C4-2B (cell line): Measurements from ENCODE around the gene RNF13.

ENCODE experiments used
- H3K27ac ChIP-seq: fragments of 450-650 bp; 2 replicates; pipeline ENCODE4 v1.5.1; 2017
- ZFX ChIP-seq: fragments of 450-650 bp; IDR thresholded peaks from 2 replicates; pipeline ENCODE4 v1.6.1; 2017
- TF ChIP-seq, protein P1 (sequence below): fragments of 450-650 bp; conservative IDR thresholded peaks from 2 replicates; pipeline ENCODE4 v1.5.1; 2017; ENCODE audit warnings: mild to moderate bottlenecking

RNF13 gene

DNA sequence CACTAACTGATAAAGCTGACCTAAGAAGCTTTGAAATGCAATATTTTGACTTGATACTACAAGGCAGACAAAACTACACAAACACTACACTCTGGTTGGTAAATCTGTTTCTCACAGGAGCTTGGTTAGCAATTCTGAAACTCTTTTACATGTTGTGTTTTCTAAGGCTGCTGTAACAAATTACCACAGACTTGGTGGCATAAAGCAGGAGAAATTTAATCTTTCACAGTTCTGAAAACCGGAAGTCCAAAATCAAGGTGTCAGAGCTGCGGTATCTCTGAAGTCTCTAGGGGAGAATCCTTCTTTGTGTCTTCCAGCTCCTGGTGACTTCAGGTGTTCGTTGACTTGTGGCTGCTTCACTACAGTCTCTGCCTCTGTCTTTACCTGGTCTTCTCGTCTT lies 170.6 kb downstream of the RNF13 start:
- TF ChIP-seq ZFX = no peak
- TF ChIP-seq, protein P1, sequence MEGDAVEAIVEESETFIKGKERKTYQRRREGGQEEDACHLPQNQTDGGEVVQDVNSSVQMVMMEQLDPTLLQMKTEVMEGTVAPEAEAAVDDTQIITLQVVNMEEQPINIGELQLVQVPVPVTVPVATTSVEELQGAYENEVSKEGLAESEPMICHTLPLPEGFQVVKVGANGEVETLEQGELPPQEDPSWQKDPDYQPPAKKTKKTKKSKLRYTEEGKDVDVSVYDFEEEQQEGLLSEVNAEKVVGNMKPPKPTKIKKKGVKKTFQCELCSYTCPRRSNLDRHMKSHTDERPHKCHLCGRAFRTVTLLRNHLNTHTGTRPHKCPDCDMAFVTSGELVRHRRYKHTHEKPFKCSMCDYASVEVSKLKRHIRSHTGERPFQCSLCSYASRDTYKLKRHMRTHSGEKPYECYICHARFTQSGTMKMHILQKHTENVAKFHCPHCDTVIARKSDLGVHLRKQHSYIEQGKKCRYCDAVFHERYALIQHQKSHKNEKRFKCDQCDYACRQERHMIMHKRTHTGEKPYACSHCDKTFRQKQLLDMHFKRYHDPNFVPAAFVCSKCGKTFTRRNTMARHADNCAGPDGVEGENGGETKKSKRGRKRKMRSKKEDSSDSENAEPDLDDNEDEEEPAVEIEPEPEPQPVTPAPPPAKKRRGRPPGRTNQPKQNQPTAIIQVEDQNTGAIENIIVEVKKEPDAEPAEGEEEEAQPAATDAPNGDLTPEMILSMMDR = no peak
- H3K27ac ChIP-seq = no peak overlapping the region

DNA sequence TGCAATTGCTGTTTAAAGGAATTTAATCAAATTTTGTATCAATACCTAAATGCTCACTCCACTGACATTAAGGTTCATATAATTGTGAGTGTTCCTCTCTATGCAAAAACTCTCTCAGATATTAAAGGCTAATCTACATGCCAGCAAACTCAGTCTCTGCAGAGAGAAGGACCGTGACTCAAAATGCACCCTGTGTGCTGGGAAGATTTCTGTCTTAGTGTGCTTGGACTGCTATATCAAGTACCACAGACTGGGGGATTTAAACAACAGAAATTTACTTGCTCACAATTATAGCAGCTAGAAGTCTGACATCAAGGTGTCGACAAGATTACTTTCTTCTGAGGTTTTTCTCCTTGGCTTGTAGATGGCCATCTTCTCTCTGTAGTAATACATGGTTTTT lies 176.3 kb downstream of the RNF13 start:
- no peak for TF ChIP-seq ZFX
- TF ChIP-seq, protein P1 = no peak
- H3K27ac ChIP-seq = no peak overlapping the region

DNA sequence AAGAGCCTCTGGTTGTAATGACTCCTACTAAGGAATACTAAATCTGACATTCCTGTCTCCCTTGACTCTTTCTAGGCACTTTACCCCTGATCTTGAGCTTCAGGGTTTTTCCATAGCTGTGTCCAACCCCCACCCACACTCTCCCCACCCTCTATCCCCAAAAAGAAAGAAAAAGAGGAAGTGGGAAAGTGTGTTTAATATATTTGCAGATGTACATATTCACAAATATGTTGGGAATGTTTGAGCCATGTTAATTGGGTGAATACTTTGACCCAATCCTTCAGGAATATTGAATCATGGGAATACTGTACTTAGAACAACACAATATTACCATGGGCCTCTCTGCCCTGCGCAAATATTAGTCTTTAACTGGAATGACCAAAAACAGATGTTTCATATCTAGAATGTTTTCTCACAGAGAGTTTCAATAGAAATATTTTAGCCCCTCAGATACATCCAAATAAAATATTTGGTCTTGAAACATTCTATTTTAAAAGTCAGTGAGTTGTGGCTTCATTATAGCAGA lies 177.5 kb downstream of the RNF13 start:
- TF ChIP-seq, protein P1 = no peak
- no peak for TF ChIP-seq ZFX
- H3K27ac ChIP-seq = no peak overlapping the region

DNA sequence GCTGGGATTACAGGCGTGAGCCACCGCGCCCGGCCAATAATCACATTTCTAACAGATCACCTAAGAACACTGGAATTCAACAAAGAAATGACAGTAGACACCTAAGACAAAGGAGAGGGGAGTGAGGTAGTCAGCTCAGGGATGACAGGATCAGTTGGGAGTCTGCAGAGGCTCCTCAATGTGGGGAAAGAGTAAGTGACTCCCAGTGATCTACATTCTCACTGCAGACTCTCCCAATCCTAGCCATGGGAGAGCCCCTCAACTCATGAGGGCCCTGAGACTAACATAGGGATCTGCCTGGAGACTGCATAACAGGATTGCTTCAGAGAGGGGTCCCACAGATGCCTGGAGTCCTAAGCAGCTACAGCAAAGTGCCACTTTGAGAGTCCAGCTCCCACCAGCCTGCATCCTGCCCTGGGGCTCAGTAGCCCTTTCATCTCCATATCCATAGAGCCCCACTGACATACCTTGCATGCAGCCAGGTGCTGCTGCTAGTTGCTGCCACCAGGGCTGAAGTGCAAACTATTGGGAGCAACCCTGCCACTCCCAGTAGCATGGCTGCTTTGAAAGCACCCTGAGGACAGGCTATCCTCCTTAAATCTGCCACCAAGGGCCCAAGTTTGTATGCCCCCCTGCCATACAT lies 179.5 kb downstream of the RNF13 start:
- H3K27ac ChIP-seq = no peak overlapping the region
- no peak for TF ChIP-seq ZFX
- TF ChIP-seq, protein P1 = no peak

DNA sequence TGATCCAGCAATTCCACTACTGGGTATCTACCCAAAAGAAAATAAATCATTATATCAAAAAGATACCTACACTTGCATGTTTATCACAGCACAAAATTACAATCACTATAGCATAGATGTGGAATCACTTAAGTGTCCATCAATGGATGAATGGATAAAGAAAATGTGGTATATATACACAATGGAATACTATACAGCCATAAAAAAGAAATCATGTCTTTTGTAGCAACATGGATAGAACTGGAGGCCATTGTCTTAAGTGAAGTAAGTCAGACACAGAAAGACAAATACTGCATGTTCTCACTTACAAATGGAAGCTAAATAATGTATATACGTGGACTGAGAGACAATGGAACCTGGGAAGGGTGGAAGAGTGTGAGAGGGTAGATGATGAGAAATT lies 185.9 kb downstream of the RNF13 start:
- H3K27ac ChIP-seq = no peak overlapping the region

DNA sequence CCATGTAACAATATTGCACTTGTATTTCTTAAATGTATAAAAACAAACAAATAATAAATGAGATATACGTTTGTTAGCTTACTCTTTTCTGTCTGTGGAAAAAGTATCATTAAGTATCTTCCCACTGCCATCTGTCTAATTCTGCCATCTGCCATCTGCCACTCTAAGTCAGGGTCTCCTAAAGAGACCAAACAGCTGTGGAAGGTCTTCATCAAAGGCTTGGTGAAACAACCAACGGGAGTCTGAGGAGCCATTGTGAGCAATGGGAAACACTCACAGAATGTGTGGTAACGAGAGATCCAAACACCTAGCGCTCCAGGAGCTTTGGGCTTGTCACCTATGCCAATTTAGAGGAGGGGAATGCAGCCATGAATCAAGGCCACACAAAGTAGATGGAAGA lies 186.4 kb downstream of the RNF13 start:
- TF ChIP-seq, protein P1 = no peak
- no peak for TF ChIP-seq ZFX
- no peak overlapping the region for H3K27ac ChIP-seq

More for the DNA sequence above, 185.9 kb downstream of the RNF13 start:
- TF ChIP-seq ZFX = no peak
- TF ChIP-seq, protein P1 = no peak

DNA sequence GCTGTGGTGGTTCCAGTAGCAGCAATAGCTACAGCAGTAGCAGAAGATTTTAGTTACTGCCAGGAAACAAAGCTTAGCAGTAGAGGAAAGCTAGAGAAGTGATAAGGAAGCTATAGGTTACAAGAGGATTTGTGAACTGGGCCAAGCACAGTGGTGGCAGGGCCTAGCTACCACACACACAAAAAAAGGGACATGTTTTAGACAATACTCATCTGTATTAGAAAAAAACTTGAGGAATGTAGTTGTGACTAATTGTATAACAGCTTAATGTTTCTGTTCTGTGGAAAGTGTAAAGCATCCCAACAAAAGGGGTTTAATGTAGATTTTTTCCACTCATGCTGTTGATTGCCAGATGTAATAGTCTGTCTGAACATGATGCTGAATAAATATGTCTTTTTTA lies 187.6 kb downstream of the RNF13 start:
- no peak for TF ChIP-seq ZFX
- TF ChIP-seq, protein P1 = no peak
- H3K27ac ChIP-seq = no peak overlapping the region
